SK-N-SH treated with all-trans-retinoic acid at 6 μM for 48 hours (cell line): ENCODE results near the gene OOSP4A.

Experiments used
- BACH2 ChIP-seq: fragments of 250-450 bp; sonication (Bioruptor Pico); IDR thresholded peaks from 2 replicates; pipeline ENCODE4 v1.9.0; 2021; ENCODE audit warnings: mild to moderate bottlenecking, borderline replicate concordance
- CSDC2 ChIP-seq: fragments of 250-450 bp; sonication (Bioruptor Pico); IDR thresholded peaks from 2 replicates; pipeline ENCODE4 v1.5.0; 2020; ENCODE audit warnings: mild to moderate bottlenecking, moderate library complexity
- CSRNP3 ChIP-seq: fragments of 250-450 bp; sonication (Bioruptor Pico); IDR thresholded peaks from 2 replicates; pipeline ENCODE4 v1.5.1; 2021; ENCODE audit warnings: mild to moderate bottlenecking, moderate library complexity
- GLIS3 ChIP-seq: fragments of 250-450 bp; sonication (Bioruptor Pico); IDR thresholded peaks from 2 replicates; pipeline ENCODE4 v1.5.0; 2020; ENCODE audit warnings: mild to moderate bottlenecking, moderate library complexity
- PPARA ChIP-seq: fragments of 250-450 bp; sonication (Bioruptor Pico); IDR thresholded peaks from 2 replicates; pipeline ENCODE4 v1.5.0; 2020; ENCODE audit warnings: mild to moderate bottlenecking, borderline replicate concordance
- SNAI2 ChIP-seq: fragments of 250-450 bp; sonication (Bioruptor Pico); IDR thresholded peaks from 2 replicates; pipeline ENCODE4 v1.5.0; 2020; ENCODE audit warnings: mild to moderate bottlenecking, moderate library complexity
- TCF4 ChIP-seq: fragments of 250-450 bp; sonication (Bioruptor Pico); IDR thresholded peaks from 2 replicates; pipeline ENCODE4 v1.8.0; 2021; ENCODE audit warnings: mild to moderate bottlenecking, moderate library complexity, borderline replicate concordance
- TOX ChIP-seq: fragments of 250-450 bp; sonication (Bioruptor Pico); IDR thresholded peaks from 2 replicates; pipeline ENCODE4 v1.8.0; 2021; ENCODE audit warnings: mild to moderate bottlenecking, moderate library complexity, borderline replicate concordance
- TSHZ2 ChIP-seq: fragments of 250-450 bp; sonication (Bioruptor Pico); IDR thresholded peaks from 2 replicates; pipeline ENCODE4 v1.5.0; 2020; ENCODE audit warnings: mild to moderate bottlenecking, moderate library complexity
- ZFP30 ChIP-seq: fragments of 450-650 bp; formaldehyde crosslinking; IDR thresholded peaks from 2 replicates; pipeline ENCODE4 v1.5.0; 2022; ENCODE audit warnings: mild to moderate bottlenecking, moderate library complexity

GRCh38 chr11:59923813-59924212 is 40.0 kb upstream of the OOSP4A start:
- TF ChIP-seq GLIS3 (CRISPR knock-in tag) (no peak), TCF4 (CRISPR knock-in tag) (no peak), PPARA (no peak), TSHZ2 (CRISPR knock-in tag) (no peak), BACH2 (CRISPR knock-in tag) (no peak), CSDC2 (CRISPR knock-in tag) (no peak), SNAI2 (no peak), TOX (CRISPR knock-in tag) (no peak), ZFP30 (CRISPR knock-in tag) (no peak), CSRNP3 (CRISPR knock-in tag) (no peak)
